Uterus (tissue), 4 donors: ENCODE results near the gene MAN2A1. TPM values are rescaled to one million over a fixed set of nuclear protein-coding genes. Genes with fewer than 3 reads are reported as not detected.

Experiments
- DNase-seq, 2 donors: peaks; one replicate each; pipeline ENCODE4 v3.0.0-alpha.2; 2019 to 2020
- H3K27ac ChIP-seq, 2 donors: fragments of 200-600 bp; sonication (generic); 1 replicate in 1 of 2; 2 replicates in 1 of 2; pipeline ENCODE4 v1.5.1; 2016 to 2018
- H3K27me3 ChIP-seq, 2 donors: fragments of 200-600 bp; sonication (generic); one replicate each; pipeline ENCODE4 v1.5.1; 2018 to 2019; ENCODE audit warnings: control low read depth in 1 of 2
- H3K36me3 ChIP-seq, 2 donors: fragments of 200-600 bp; sonication (generic); one replicate each; pipeline ENCODE4 v1.5.1; 2019; ENCODE audit warnings: control low read depth in 1 of 2
- H3K4me1 ChIP-seq, 2 donors: fragments of 200-600 bp; sonication (generic); one replicate each; pipeline ENCODE4 v1.5.1; 2018 to 2019; ENCODE audit warnings: control low read depth in 1 of 2
- H3K4me3 ChIP-seq, 2 donors: fragments of 200-600 bp; sonication (generic); 1 replicate in 1 of 2; 2 replicates in 1 of 2; pipeline ENCODE4 v1.5.1; 2018 to 2019; ENCODE audit warnings: mild to moderate bottlenecking in 1 of 2
- H3K9me3 ChIP-seq, 2 donors: fragments of 200-600 bp; sonication (generic); one replicate each; pipeline ENCODE4 v1.5.1; 2019; ENCODE audit warnings: control low read depth in 1 of 2
- CTCF ChIP-seq, 4 experiments: fragments of 200-600 bp in 2 of 4; fragments of 450-650 bp in 2 of 4; sonication (generic) in 2 of 4; IDR thresholded peaks; one replicate each; pipeline ENCODE4 v1.5.1; 2016 to 2019; ENCODE audit warnings: antibody characterized with exemption in 4 of 4, mild to moderate bottlenecking in 2 of 4, moderate library complexity in 1 of 4
- POLR2A ChIP-seq, 2 donors: fragments of 450-650 bp; IDR thresholded peaks; one replicate each; pipeline ENCODE4 v1.6.1; 2016; ENCODE audit warnings: antibody characterized with exemption in 2 of 2, mild to moderate bottlenecking in 1 of 2, moderate library complexity in 1 of 2
- intact Hi-C: fragments of 100-400 bp; cut with DNase I; formaldehyde crosslinking; loops from one replicate; pipeline ENCODE4 v1.15.1; 2023; ENCODE audit warnings: low total_unique reads
- total RNA-seq, 4 donors: library from RNA; depleted of rRNA in 3 of 4; stranded (reverse); fragments of >200 nt in 3 of 4; gene quantifications; one replicate each; pipeline versions ENCODE4 v1.1.0 to v1.2.4, GENCODE V29; 2014 to 2023
- donor health status: DM: yes; HTN: yes; CAD: no.

The MAN2A1 gene
- total RNA-seq = 100 to 1,000 TPM in 1 of 4 donors, 10 to 100 TPM in 3; 22.8 to 109 (median 40.6) TPM

GRCh38 chr5:109689740-109690241, at the start of gene MAN2A1:
TSS of gene MAN2A1 (plus strand) at chr5:109689927. CDS start at chr5:109690418, 491 bp downstream.
- peak within 1 kb of the TSS; percentile 72 to 85 for H3K4me3 ChIP-seq
- DNase-seq = peak; percentile 70 to 78
- no peaks in the 10 kb centered on the region for H3K9me3 ChIP-seq
- intact Hi-C loops = no loop called here
- H3K27ac ChIP-seq = peak within 1 kb of the TSS; percentile 94 to 99
- no peaks in the 10 kb centered on the region for H3K4me1 ChIP-seq
- TF ChIP-seq POLR2A (IDR thresholded peaks at IDR 0.05) (peak in 1 of 2 donors; percentile 54), CTCF (IDR thresholded peaks at IDR 0.05) (peak in 1 of 4 experiments; percentile 20)
- no peaks in the 10 kb centered on the region for H3K36me3 ChIP-seq
- no peaks in the 10 kb centered on the region for H3K27me3 ChIP-seq

- no peaks in the 10 kb centered on the region for H3K4me1 ChIP-seq
- no peaks in the 10 kb centered on the region for H3K27me3 ChIP-seq
- H3K4me3 ChIP-seq = no peak overlapping the region
- no peak for DNase-seq
- no peak for TF ChIP-seq CTCF (IDR thresholded peaks at IDR 0.05)
- TF ChIP-seq POLR2A (IDR thresholded peaks at IDR 0.05) = no peak
- no peak overlapping the region for H3K27ac ChIP-seq
- intact Hi-C loops = no loop called here
- no peaks in the 10 kb centered on the region for H3K36me3 ChIP-seq
- no peaks in the 10 kb centered on the region for H3K9me3 ChIP-seq
Measured at GRCh38 chr5:109640976-109641375, 48.8 kb upstream of the MAN2A1 start.

GRCh38 chr5:109643791-109644350, 45.9 kb upstream of the MAN2A1 start:
- no peaks in the 10 kb centered on the region for H3K4me1 ChIP-seq
- TF ChIP-seq POLR2A (IDR thresholded peaks at IDR 0.05) = no peak
- no peak for TF ChIP-seq CTCF (IDR thresholded peaks at IDR 0.05)

GRCh38 chr5:109644829-109645228, 44.9 kb upstream of the MAN2A1 start:
- DNase-seq = no peak
- no peaks in the 10 kb centered on the region for H3K36me3 ChIP-seq
- intact Hi-C loops = no loop called here
- H3K4me3 ChIP-seq = no peak overlapping the region
- no peaks in the 10 kb centered on the region for H3K27me3 ChIP-seq
- no peak for TF ChIP-seq POLR2A (IDR thresholded peaks at IDR 0.05)
- no peak for TF ChIP-seq CTCF (IDR thresholded peaks at IDR 0.05)
- no peaks in the 10 kb centered on the region for H3K4me1 ChIP-seq
- no peak overlapping the region for H3K27ac ChIP-seq
- H3K9me3 ChIP-seq = no peaks in the 10 kb centered on the region

More at GRCh38 chr5:109643791-109644350, 45.9 kb upstream of the MAN2A1 start:
- no peak for DNase-seq
- Histone ChIP-seq H3K27ac (no peak overlapping the region), H3K27me3 (no peaks in the 10 kb centered on the region), H3K9me3 (no peaks in the 10 kb centered on the region), H3K36me3 (no peaks in the 10 kb centered on the region), H3K4me3 (no peak overlapping the region)
- intact Hi-C loops = no loop called here

GRCh38 chr5:109645707-109646192, 44.0 kb upstream of the MAN2A1 start:
- Histone ChIP-seq H3K36me3 (no peaks in the 10 kb centered on the region), H3K27ac (no peak overlapping the region), H3K4me1 (no peaks in the 10 kb centered on the region), H3K4me3 (no peak overlapping the region), H3K27me3 (no peaks in the 10 kb centered on the region), H3K9me3 (no peaks in the 10 kb centered on the region)
- TF ChIP-seq CTCF (IDR thresholded peaks at IDR 0.05) = no peak
- TF ChIP-seq POLR2A (IDR thresholded peaks at IDR 0.05) = no peak
- no peak for DNase-seq
- intact Hi-C loops = no loop called here
